ENCODE results near the gene TMEM92. TPM values are rescaled to one million over a fixed set of nuclear protein-coding genes. Genes with fewer than 3 reads are reported as not detected.

Gene TMEM92
- 1.8 and 4.4 TPM in 2 replicates for total RNA-seq (ENCODE audit: low replicate concordance)

DNA sequence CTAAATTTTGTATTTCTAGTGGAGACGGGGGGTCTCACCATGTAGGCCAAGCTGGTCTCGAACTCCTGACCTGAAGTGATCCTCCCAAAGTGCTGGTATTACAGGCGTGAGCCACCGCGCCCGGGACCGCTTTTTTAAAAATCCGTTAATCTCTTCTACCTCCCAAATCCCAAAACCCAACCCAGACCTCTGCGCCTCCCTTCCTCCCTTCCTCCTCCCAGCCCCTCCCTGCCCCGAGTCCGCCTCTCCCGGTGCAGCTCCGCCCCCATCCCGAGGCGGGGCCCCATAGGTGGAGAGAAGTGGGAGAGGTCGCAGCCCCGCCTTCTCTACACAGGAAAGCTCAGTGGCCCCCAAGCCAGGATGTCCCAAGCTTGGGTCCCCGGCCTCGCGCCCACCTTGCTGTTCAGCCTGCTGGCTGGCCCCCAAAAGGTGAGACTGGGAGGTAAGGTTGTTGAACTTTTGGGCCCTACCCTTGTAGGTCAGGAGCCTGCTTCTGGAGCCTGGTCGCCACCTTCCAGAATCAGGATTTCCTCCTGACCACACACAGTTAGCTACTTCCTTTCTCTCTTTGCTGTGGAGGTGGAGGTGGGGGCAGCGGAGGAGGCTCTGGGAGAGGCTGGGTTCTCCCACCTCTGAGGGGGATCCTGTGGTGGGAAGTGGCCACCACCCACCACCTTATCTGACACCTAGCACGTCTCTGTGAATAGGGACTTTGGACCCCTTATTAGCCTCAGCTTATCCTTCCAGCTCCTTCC lies at the start of gene TMEM92:
TMEM92 (plus strand) TSS at position 325 of the 755 bp plus-strand sequence; CDS start at position 361, 36 bp downstream.
- Histone ChIP-seq H3K4me2 (peak within 1 kb of the TSS; percentile 72), H3K9ac (no peak within 1 kb of the TSS), H2AFZ (replicated peaks) (peak within 1 kb of the TSS; percentile 90), H3K27me3 (peaks cover 23% of the 10 kb centered on the region), H3K36me3 (no peaks in the 10 kb centered on the region), H3F3A (ENCODE audit: low read depth) (peaks cover 12% of the 10 kb centered on the region), H3K4me1 (peaks cover 28% of the 10 kb centered on the region), H4K20me1 (ENCODE audit: low read depth) (no peaks in the 10 kb centered on the region), H3K9me3 (ENCODE audit: low read depth) (no peaks in the 10 kb centered on the region), H3K4me3 (peak within 1 kb of the TSS; percentile 35), H3K27ac (no peak within 1 kb of the TSS), H3K79me2 (ENCODE audit: low read depth) (no peaks in the 10 kb centered on the region)
- Mint-ChIP-seq H3K36me3 (no peaks in the 10 kb centered on the region), H3K4me3 (peak within 1 kb of the TSS; percentile 33), H3K27ac (no peak within 1 kb of the TSS), H3K9me3 (no peaks in the 10 kb centered on the region), H3K27me3 (ENCODE audit: insufficient read depth, low read depth) (peaks cover 8% of the 10 kb centered on the region), H3K4me1 (peaks cover 29% of the 10 kb centered on the region)
- DNase-seq (ENCODE audit: low spot score) = peak; percentile 90
- TF ChIP-seq, protein P1, sequence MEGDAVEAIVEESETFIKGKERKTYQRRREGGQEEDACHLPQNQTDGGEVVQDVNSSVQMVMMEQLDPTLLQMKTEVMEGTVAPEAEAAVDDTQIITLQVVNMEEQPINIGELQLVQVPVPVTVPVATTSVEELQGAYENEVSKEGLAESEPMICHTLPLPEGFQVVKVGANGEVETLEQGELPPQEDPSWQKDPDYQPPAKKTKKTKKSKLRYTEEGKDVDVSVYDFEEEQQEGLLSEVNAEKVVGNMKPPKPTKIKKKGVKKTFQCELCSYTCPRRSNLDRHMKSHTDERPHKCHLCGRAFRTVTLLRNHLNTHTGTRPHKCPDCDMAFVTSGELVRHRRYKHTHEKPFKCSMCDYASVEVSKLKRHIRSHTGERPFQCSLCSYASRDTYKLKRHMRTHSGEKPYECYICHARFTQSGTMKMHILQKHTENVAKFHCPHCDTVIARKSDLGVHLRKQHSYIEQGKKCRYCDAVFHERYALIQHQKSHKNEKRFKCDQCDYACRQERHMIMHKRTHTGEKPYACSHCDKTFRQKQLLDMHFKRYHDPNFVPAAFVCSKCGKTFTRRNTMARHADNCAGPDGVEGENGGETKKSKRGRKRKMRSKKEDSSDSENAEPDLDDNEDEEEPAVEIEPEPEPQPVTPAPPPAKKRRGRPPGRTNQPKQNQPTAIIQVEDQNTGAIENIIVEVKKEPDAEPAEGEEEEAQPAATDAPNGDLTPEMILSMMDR (IDR thresholded peaks at IDR 0.05) = no peak
- TF ChIP-seq EZH2 (IDR thresholded peaks at IDR 0.05) = no peak
- TF ChIP-seq EZH2phosphoT487 (IDR thresholded peaks at IDR 0.05) = no peak

DNA sequence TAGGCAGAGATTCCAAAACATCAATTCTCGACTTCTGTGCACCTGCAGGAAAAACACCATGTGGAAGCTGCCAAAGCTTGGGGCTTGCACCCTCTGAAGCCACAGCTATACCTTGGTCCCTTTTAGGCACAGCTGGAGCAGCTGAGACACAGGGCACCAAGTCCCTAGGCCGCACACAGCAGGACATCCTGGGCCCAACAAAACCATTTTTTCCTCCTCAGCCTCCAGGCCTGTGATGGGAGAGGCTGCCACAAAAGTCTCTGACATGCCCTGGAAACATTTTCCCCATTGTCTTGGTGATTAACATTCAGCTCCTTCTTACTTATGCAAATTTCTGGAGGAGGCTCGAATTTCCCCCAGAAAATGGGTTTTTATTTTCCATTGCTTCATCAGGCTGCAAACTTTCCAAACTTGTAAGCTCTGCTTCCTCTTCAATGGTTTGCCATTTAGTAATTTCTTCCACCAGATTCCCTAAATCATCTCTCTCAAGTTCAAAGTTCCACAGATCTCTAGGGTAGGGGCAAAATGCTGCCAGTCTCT lies 48.5 kb upstream of the TMEM92 start:
- H3K27ac ChIP-seq = no peak overlapping the region
- H3K36me3 Mint-ChIP-seq = no peaks in the 10 kb centered on the region
- no peaks in the 10 kb centered on the region for H3K36me3 ChIP-seq
- no peak overlapping the region for H3K9ac ChIP-seq
- peaks cover 11% of the 10 kb centered on the region for H3K4me1 Mint-ChIP-seq
- no peaks in the 10 kb centered on the region for H3K27me3 ChIP-seq
- no peak overlapping the region for H3K27ac Mint-ChIP-seq
- no peak overlapping the region for H3K4me3 ChIP-seq
- H3K9me3 Mint-ChIP-seq = peaks cover 31% of the 10 kb centered on the region
- no peaks in the 10 kb centered on the region for H3F3A ChIP-seq (ENCODE audit: low read depth)
- no peak overlapping the region for H3K4me2 ChIP-seq
- H3K9me3 ChIP-seq (ENCODE audit: low read depth) = peaks cover 5% of the 10 kb centered on the region
- DNase-seq (ENCODE audit: low spot score) = no peak
- H2AFZ ChIP-seq (replicated peaks) = no peak overlapping the region
- peaks cover 5% of the 10 kb centered on the region for H3K27me3 Mint-ChIP-seq (ENCODE audit: insufficient read depth, low read depth)
- no peaks in the 10 kb centered on the region for H3K79me2 ChIP-seq (ENCODE audit: low read depth)
- TF ChIP-seq, protein P1 (IDR thresholded peaks at IDR 0.05) = no peak
- TF ChIP-seq EZH2phosphoT487 (IDR thresholded peaks at IDR 0.05) (no peak), EZH2 (IDR thresholded peaks at IDR 0.05) (no peak)
- peaks cover 3% of the 10 kb centered on the region for H3K4me1 ChIP-seq
- H4K20me1 ChIP-seq (ENCODE audit: low read depth) = no peaks in the 10 kb centered on the region
- no peak overlapping the region for H3K4me3 Mint-ChIP-seq

DNA sequence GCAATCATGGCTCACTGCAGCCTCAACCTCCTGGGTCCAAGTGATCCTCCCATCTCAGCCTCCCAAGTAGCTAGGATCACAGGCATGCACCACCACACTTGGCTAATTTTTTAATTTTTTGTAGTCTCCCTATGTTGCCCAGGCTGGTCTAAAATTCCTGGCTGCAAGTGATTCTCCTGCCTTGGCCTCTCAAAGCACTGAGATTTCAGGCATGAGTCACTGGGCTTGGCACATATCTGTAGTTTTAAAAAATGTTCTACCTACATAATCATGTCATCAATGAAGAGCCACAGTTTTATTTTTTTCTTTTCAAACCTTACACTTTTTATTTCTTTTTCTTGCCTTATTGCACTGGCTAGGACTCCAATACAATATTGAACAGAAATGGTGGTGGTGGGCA lies 39.7 kb upstream of the TMEM92 start:
- no peak for DNase-seq (ENCODE audit: low spot score)
- no peak overlapping the region for H3K27ac Mint-ChIP-seq
- no peaks in the 10 kb centered on the region for H3K4me1 Mint-ChIP-seq
- H3K9me3 Mint-ChIP-seq = peaks cover 18% of the 10 kb centered on the region
- Histone ChIP-seq H4K20me1 (ENCODE audit: low read depth) (no peaks in the 10 kb centered on the region), H3K27me3 (no peaks in the 10 kb centered on the region), H3K4me3 (no peak overlapping the region), H2AFZ (replicated peaks) (no peak overlapping the region), H3K27ac (no peak overlapping the region), H3K79me2 (ENCODE audit: low read depth) (no peaks in the 10 kb centered on the region), H3F3A (ENCODE audit: low read depth) (no peaks in the 10 kb centered on the region), H3K36me3 (no peaks in the 10 kb centered on the region), H3K4me2 (no peak overlapping the region), H3K4me1 (no peaks in the 10 kb centered on the region), H3K9me3 (ENCODE audit: low read depth) (no peaks in the 10 kb centered on the region), H3K9ac (no peak overlapping the region)
- H3K27me3 Mint-ChIP-seq (ENCODE audit: insufficient read depth, low read depth) = no peaks in the 10 kb centered on the region
- TF ChIP-seq, protein P1 (IDR thresholded peaks at IDR 0.05) = no peak
- TF ChIP-seq EZH2phosphoT487 (IDR thresholded peaks at IDR 0.05) = no peak
- no peak for TF ChIP-seq EZH2 (IDR thresholded peaks at IDR 0.05)
- H3K4me3 Mint-ChIP-seq = no peak overlapping the region
- H3K36me3 Mint-ChIP-seq = no peaks in the 10 kb centered on the region

All from neural progenitor cell (in vitro differentiated cells).